Calu3 (cell line): Measurements from ENCODE around the gene NXPH4. TPM values are rescaled to one million over a fixed set of nuclear protein-coding genes. Genes with fewer than 3 reads are reported as not detected.

Source experiments
- BruUV-seq: library from RNA; stranded (reverse); fragments of 400-500 nt; replicated peaks from 2 replicates; lab custom pipeline; 2021; lab: Mats Ljungman, UMichigan
- CTCF ChIA-PET: fragments of 300-600 bp; sonication (Branson Sonifier 250); formaldehyde crosslinking; loops from one replicate; lab custom pipeline; 2022; ENCODE audit warnings: antibody characterized with exemption; lab: Charles Lee
- DNase-seq: peaks from one replicate; pipeline ENCODE4 v3.0.0; 2022
- H3K27ac Mint-ChIP-seq: one replicate; pipeline ENCODE4 v1.8.0; 2022; ENCODE audit warnings: mixed read lengths; ENCODE audit not compliant: unreplicated experiment
- H3K27me3 Mint-ChIP-seq: one replicate; pipeline ENCODE4 v1.8.0; 2022; ENCODE audit warnings: mixed read lengths; ENCODE audit not compliant: unreplicated experiment
- H3K36me3 Mint-ChIP-seq: one replicate; pipeline ENCODE4 v1.8.0; 2022; ENCODE audit warnings: mild to moderate bottlenecking, moderate library complexity, mixed read lengths; ENCODE audit not compliant: insufficient read depth, unreplicated experiment
- H3K4me1 Mint-ChIP-seq: one replicate; pipeline ENCODE4 v1.8.0; 2022; ENCODE audit warnings: mild to moderate bottlenecking, low read depth, mixed read lengths; ENCODE audit not compliant: unreplicated experiment
- H3K4me3 Mint-ChIP-seq: one replicate; pipeline ENCODE4 v1.8.0; 2022; ENCODE audit warnings: mild to moderate bottlenecking, low read depth, moderate library complexity, mixed read lengths; ENCODE audit not compliant: unreplicated experiment
- H3K9me3 Mint-ChIP-seq: one replicate; pipeline ENCODE4 v1.8.0; 2022; ENCODE audit warnings: low read depth, mixed read lengths; ENCODE audit not compliant: unreplicated experiment
- intact Hi-C: fragments of 100-400 bp; cut with micrococcal nuclease; formaldehyde crosslinking; loops from one replicate; pipeline ENCODE4 v1.10.0; 2022; ENCODE audit not compliant: unreplicated experiment
- total RNA-seq: library from RNA; stranded (reverse); gene quantifications from 2 replicates; pipeline ENCODE4 v1.2.3, GENCODE V29; 2022
- TF ChIP-seq, protein P1 (sequence below): fragments of 200-600 bp; IDR thresholded peaks from one replicate; pipeline ENCODE4 v1.8.0; 2022; ENCODE audit warnings: antibody characterized with exemption; ENCODE audit not compliant: unreplicated experiment

The NXPH4 gene
- total RNA-seq, 1 experiment from 2014 or later: 4.1 TPM

DNA sequence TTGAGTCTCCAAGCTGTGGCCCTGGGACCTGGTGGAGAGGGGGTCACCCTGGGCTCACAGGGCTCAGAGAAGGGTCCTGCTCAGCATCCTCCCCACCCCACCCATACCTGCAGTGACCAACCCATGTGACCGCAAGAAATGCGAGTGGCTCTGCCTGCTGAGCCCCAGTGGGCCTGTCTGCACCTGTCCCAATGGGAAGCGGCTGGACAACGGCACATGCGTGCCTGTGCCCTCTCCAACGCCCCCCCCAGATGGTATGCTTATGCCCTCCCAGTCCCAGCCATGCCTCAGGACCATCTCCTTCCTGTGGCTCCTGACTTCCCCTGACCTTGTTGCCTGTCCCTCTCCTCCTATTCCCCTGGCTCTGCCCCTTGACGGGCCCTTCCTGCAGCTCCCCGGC, 6.7 kb upstream of the NXPH4 start:
- Mint-ChIP-seq H3K4me1 (peaks cover 19% of the 10 kb centered on the region), H3K36me3 (no peaks in the 10 kb centered on the region), H3K4me3 (no peak overlapping the region), H3K27ac (no peak overlapping the region), H3K27me3 (peaks cover 9% of the 10 kb centered on the region), H3K9me3 (no peaks in the 10 kb centered on the region)
- TF ChIP-seq, protein P1, sequence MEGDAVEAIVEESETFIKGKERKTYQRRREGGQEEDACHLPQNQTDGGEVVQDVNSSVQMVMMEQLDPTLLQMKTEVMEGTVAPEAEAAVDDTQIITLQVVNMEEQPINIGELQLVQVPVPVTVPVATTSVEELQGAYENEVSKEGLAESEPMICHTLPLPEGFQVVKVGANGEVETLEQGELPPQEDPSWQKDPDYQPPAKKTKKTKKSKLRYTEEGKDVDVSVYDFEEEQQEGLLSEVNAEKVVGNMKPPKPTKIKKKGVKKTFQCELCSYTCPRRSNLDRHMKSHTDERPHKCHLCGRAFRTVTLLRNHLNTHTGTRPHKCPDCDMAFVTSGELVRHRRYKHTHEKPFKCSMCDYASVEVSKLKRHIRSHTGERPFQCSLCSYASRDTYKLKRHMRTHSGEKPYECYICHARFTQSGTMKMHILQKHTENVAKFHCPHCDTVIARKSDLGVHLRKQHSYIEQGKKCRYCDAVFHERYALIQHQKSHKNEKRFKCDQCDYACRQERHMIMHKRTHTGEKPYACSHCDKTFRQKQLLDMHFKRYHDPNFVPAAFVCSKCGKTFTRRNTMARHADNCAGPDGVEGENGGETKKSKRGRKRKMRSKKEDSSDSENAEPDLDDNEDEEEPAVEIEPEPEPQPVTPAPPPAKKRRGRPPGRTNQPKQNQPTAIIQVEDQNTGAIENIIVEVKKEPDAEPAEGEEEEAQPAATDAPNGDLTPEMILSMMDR: no peak
- CTCF ChIA-PET: no interaction called here
- DNase-seq: no peak
- no TSS peak for BruUV-seq
- intact Hi-C loops: loop anchor here (5.0 kb wide), 1 partner anchor 247 kb away; the partner anchor contains the start of genes GLI1 and INHBE

DNA sequence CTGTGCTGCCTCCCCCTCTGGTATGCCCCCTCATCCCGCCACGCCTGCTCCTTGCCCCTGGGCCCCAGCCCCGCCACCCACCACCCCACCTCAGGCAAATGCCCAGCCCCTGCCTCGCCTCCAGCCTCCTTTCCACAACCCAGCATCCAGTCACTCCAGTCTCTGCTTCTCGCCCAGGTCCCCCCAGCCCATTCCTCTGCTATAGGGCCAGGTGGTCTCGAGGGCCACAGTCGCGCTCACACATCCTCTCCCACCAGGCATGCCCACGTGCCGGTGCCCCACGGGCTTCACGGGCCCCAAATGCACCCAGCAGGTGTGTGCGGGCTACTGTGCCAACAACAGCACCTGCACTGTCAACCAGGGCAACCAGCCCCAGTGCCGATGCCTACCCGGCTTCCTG, 6.1 kb upstream of the NXPH4 start:
- Mint-ChIP-seq H3K9me3 (no peaks in the 10 kb centered on the region), H3K4me3 (no peak overlapping the region), H3K4me1 (peaks cover 24% of the 10 kb centered on the region), H3K27me3 (peaks cover 14% of the 10 kb centered on the region), H3K27ac (no peak overlapping the region), H3K36me3 (no peaks in the 10 kb centered on the region)
- TF ChIP-seq, protein P1: no peak
- BruUV-seq: no TSS peak
- CTCF ChIA-PET: no interaction called here
- DNase-seq: no peak
- intact Hi-C loops: loop anchor here (5.0 kb wide), 1 partner anchor 247 kb away; the partner anchor contains the start of genes GLI1 and INHBE

DNA sequence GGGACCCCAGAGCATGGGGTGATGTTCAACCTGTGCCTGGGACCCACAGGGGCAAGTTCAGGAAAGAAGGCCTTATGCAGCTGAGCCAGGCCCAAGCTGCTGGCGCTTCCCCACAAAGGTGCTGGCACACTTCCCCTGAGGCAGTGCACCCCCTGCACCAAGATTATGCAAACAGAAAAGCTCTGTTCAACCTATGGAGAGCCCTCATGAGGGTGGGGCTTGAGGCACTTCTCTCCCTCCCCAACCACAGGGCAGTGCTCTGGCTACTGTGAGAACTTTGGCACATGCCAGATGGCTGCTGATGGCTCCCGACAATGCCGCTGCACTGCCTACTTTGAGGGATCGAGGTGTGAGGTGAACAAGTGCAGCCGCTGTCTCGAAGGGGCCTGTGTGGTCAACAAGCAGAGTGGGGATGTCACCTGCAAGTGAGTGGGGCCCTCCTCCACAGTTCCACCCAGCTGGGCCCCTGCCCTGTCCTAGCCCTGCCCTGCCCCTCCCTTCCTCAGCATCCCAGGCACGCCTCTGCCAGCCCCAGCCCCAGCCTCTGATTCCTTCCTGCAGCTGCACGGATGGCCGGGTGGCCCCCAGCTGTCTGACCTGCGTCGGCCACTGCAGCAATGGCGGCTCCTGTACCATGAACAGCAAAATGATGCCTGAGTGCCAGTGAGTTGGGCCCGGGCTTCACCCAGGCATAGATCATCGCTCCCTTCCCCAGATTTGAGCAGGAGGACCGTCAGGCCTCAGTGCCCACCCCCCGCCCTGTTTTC, 5.5 kb upstream of the NXPH4 start:
- H3K27me3 Mint-ChIP-seq: peaks cover 20% of the 10 kb centered on the region
- H3K4me1 Mint-ChIP-seq: peaks cover 30% of the 10 kb centered on the region
- TF ChIP-seq, protein P1: no peak
- intact Hi-C loops: loop anchor here (5.0 kb wide), 1 partner anchor 246 kb away; the partner anchor contains the start of genes GLI1 and INHBE
- CTCF ChIA-PET: no interaction called here
- H3K9me3 Mint-ChIP-seq: no peaks in the 10 kb centered on the region
- no TSS peak for BruUV-seq
- no peak overlapping the region for H3K27ac Mint-ChIP-seq
- no peak overlapping the region for H3K4me3 Mint-ChIP-seq
- no peaks in the 10 kb centered on the region for H3K36me3 Mint-ChIP-seq
- DNase-seq: no peak

DNA sequence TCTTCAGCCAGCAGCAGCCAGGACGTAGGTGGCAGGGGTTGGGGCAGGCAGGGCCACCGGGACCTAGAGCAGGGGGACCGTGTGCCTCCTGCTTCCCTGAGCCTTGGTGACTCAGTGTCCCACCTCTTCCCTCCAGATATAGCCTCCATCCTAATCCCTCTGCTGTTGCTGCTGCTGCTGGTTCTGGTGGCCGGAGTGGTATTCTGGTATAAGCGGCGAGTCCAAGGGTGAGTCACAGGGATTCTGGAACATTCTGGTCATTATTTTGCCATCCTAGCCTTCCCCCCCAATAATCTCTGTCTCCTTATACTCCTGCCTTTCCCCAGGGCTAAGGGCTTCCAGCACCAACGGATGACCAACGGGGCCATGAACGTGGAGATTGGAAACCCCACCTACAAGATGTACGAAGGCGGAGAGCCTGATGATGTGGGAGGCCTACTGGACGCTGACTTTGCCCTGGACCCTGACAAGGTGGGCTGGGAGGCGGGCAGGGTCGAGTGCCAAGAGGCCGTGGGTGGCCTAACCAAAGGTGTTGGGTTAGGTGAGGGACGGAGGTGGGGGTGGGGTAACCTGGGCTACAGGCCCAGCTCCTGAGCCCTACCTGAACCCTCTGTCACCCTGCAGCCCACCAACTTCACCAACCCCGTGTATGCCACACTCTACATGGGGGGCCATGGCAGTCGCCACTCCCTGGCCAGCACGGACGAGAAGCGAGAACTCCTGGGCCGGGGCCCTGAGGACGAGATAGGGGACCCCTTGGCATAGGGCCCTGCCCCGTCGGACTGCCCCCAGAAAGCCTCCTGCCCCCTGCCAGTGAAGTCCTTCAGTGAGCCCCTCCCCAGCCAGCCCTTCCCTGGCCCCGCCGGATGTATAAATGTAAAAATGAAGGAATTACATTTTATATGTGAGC, 4.5 kb upstream of the NXPH4 start:
- TF ChIP-seq, protein P1: no peak
- intact Hi-C loops: loop anchor here (5.0 kb wide), 1 partner anchor 245 kb away; the partner anchor contains the start of genes GLI1 and INHBE
- CTCF ChIA-PET: interaction anchor here (2.1 kb wide), 1 partner anchor 18 kb away, joined by 26 read pairs; the partner anchor contains the start of gene SHMT2
- Mint-ChIP-seq H3K27ac (no peak overlapping the region), H3K9me3 (no peaks in the 10 kb centered on the region), H3K27me3 (peaks cover 27% of the 10 kb centered on the region), H3K4me1 (peaks cover 30% of the 10 kb centered on the region), H3K4me3 (no peak overlapping the region), H3K36me3 (peaks cover 2% of the 10 kb centered on the region)
- no TSS peak for BruUV-seq
- DNase-seq: no peak
